GM12874 (cell line): ENCODE data around the gene POC5.

Experiments
- TF ChIP-seq, protein P1 (sequence below): IDR thresholded peaks from 2 replicates; pipeline ENCODE4 v1.5.1; 2011; ENCODE audit warnings: low read depth, mild to moderate bottlenecking, control low read depth, low read length, moderate library complexity; ENCODE audit not compliant: insufficient read depth

The POC5 gene, protein sequence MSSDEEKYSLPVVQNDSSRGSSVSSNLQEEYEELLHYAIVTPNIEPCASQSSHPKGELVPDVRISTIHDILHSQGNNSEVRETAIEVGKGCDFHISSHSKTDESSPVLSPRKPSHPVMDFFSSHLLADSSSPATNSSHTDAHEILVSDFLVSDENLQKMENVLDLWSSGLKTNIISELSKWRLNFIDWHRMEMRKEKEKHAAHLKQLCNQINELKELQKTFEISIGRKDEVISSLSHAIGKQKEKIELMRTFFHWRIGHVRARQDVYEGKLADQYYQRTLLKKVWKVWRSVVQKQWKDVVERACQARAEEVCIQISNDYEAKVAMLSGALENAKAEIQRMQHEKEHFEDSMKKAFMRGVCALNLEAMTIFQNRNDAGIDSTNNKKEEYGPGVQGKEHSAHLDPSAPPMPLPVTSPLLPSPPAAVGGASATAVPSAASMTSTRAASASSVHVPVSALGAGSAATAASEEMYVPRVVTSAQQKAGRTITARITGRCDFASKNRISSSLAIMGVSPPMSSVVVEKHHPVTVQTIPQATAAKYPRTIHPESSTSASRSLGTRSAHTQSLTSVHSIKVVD

DNA sequence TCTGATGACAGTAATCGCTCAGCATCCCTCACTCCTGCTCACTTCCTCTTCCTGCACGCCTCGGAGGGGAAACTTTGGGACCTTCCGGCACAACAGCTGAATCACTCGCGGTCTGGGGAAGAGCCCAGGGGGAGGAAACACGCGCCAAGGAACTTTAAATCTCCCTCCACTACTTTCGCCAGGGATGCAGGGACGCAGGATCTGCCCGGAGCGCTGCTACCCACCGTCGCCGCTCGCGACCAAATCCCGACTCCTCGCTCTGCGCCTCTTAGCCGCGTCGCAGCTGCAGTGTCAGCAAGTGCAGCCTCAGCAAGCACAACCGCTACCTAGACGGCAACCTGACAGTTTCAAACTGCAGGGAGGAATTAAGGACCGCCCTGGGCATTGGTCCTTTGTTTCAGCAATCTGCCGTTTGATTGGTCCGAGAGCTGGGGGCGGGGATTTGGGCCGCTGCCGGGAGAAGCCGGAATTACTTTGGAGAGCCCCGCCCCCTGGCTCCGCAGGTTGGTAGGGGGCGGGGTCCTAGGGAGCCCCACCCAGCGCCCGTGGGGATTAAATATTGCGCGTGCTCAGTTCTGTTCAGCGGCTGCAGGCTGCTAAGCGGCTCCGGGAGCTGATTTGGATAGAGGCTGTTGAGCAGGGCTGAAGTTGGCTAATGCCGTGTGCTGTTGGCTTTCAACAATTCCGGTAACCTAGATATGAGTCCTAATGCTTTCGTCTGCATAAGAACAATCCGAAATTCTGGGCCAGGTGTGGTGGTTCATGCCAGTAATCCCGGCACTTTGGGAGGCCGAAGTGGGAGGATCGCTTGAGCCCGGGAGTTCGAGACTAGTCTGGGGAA lies at the start of gene POC5:
TSS of gene POC5 (minus strand) at position 356 of the 841 bp plus-strand sequence. CDS start 4,500 bp downstream, outside the sequence.
- TF ChIP-seq, protein P1, sequence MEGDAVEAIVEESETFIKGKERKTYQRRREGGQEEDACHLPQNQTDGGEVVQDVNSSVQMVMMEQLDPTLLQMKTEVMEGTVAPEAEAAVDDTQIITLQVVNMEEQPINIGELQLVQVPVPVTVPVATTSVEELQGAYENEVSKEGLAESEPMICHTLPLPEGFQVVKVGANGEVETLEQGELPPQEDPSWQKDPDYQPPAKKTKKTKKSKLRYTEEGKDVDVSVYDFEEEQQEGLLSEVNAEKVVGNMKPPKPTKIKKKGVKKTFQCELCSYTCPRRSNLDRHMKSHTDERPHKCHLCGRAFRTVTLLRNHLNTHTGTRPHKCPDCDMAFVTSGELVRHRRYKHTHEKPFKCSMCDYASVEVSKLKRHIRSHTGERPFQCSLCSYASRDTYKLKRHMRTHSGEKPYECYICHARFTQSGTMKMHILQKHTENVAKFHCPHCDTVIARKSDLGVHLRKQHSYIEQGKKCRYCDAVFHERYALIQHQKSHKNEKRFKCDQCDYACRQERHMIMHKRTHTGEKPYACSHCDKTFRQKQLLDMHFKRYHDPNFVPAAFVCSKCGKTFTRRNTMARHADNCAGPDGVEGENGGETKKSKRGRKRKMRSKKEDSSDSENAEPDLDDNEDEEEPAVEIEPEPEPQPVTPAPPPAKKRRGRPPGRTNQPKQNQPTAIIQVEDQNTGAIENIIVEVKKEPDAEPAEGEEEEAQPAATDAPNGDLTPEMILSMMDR, result no peak

DNA sequence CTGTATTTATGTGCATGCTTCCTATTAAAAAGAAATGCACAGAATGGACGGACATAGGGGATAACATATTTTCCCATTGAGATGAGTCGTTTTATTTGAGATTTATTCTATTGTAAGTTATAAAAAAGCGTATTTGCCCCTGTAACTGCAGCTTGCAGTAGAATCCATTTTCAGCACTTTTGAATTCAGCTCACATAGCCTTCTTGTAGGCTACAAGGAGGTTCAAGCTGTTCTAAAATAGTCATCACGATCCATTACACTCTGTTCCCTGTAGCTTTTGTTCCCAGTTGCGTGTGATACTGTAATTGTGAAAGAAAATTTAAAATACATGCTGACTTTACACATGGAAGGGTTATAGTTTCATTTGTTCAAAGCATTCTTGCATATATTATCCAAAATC lies 40.9 kb upstream of the POC5 start:
- TF ChIP-seq, protein P1, result no peak

DNA sequence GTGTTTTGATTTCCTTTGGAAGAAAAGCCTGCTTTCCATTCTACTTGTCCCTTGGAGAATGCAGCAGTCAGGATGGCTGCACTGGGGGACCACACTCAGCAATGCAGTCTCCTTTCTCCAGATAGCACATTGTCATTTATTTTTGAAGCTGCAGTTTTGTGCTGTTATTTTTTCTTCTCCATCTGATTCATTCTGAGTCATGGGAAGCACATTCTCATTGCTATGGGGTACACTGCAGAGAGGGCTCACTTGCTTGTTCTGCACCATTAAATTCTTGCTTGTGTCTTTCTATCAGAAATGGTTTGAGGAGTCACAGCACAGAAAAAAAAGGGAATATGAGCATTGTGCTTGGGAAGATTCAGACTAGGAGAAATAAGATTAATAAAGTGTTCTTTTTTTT lies 39.7 kb upstream of the POC5 start:
- TF ChIP-seq, protein P1, result no peak

DNA sequence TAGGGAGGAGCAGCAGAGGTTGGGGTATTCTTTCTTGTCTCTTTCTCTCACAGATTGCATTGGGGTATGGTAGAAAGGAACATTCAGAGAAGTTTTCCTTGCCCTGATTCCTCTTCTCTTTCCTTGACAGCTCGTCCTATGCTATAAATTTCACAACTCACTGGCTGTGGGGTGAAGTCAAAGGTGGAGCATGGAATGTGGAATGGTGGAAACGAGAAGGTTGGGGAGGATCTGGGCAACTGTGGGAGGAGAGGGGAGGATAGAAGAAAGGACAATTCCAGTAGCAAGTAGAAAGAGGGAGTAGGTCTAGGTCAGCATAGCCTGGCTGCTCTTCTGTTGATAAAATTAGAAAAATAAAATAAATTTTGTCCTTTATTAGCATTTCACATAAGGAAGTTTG lies 39.0 kb upstream of the POC5 start:
- TF ChIP-seq, protein P1, result no peak

DNA sequence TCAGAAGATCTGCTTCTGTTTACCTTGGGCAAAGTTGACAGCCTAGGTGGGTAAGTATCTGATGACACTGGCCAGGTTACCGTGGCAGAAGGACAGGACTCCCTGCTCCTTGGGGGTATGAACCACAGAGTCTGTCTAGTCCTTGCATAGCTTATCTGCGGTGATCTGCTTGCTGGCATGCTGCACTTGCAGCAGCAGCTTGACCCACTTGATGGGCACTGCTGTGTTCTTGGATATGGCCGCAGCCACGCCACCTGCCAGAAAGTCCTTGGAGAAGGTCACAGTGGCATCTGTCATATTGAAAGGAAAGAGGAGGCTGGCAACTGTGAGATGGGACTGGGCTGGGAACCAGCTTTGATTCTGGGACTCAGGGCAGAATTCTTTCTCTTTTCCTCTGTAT lies 35.9 kb upstream of the POC5 start:
- TF ChIP-seq, protein P1, result no peak

DNA sequence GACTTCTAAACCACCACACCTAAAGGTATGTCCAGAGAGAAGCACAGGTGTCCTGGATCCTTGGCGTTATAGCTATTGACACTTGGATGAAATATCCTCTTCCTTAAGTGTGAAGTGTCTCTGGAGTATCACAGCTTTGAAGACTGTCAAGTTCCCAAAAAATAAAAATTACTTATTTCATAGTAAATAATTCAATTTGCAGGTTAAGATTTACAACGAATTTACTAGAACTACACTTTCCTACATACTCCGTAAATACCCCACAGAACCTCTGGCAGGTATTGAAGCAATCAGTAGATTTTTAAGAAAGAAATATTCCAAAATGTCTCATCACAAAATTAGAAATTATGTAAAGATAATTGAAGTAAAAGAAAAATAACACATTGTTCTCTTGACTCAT lies 27.1 kb upstream of the POC5 start:
- TF ChIP-seq, protein P1, result no peak

DNA sequence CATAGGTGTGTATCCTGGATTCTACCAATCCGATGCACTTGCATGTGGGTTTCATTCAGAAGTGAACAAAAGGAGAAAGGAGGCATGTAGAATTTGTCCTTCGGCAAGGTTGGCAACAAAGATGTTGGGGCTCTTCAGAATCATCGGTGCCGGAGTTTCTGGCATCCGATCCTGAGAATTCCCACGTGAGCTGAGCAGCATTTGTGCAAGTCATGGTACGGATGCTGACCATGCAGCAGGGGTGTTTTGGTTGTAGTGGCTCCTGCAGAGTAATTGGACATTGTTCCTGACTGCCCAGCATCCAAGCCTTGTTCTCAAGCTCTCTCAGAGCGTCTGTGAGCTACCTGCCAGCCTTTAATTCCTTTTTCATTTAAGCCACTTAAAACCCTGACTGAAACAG lies 19.0 kb upstream of the POC5 start:
- TF ChIP-seq, protein P1, result no peak
